ENCODE measurements around the gene SCGB1A1.

DNA sequence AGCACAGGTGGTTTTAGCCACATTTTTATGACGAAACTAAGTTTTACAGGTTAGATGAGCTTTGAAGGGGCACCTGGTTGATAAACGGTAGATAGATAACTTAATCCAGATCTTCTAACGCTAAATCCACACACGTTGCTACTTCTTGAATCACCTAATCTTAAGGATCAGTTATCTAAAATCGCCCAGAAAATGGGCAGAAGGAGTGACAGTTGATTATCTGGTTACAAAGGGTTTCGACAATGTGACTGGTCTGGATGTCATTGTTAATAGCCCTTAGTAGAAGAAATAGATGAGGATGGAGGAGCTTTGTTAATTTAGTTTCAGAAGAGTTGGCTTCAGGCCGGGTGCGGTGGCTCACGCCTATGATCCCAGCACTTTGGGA lies 43.7 kb downstream of the SCGB1A1 start:
- TF ChIP-seq, protein P1, sequence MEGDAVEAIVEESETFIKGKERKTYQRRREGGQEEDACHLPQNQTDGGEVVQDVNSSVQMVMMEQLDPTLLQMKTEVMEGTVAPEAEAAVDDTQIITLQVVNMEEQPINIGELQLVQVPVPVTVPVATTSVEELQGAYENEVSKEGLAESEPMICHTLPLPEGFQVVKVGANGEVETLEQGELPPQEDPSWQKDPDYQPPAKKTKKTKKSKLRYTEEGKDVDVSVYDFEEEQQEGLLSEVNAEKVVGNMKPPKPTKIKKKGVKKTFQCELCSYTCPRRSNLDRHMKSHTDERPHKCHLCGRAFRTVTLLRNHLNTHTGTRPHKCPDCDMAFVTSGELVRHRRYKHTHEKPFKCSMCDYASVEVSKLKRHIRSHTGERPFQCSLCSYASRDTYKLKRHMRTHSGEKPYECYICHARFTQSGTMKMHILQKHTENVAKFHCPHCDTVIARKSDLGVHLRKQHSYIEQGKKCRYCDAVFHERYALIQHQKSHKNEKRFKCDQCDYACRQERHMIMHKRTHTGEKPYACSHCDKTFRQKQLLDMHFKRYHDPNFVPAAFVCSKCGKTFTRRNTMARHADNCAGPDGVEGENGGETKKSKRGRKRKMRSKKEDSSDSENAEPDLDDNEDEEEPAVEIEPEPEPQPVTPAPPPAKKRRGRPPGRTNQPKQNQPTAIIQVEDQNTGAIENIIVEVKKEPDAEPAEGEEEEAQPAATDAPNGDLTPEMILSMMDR (IDR thresholded peaks at IDR 0.05) = no peak
- TF ChIP-seq EP300 (IDR thresholded peaks at IDR 0.05) = no peak

Measured in ovary (tissue), 3 donors.